Upper lobe of left lung (tissue), 4 donors: ENCODE measurements around the gene PKP1.

Experiments
- CTCF ChIP-seq, 6 experiments: fragments of 450-650 bp in 4 of 6; fragments of 200-600 bp in 2 of 6; sonication (generic) in 2 of 6; IDR thresholded peaks; one replicate each; pipeline ENCODE4 v1.5.1; 2016 to 2019; ENCODE audit warnings: antibody characterized with exemption in 6 of 6
- POLR2A ChIP-seq, 4 donors: fragments of 450-650 bp; IDR thresholded peaks; one replicate each; pipeline ENCODE4 v1.5.1; 2016 to 2017; ENCODE audit warnings: antibody characterized with exemption in 4 of 4, mild to moderate bottlenecking in 2 of 4

DNA sequence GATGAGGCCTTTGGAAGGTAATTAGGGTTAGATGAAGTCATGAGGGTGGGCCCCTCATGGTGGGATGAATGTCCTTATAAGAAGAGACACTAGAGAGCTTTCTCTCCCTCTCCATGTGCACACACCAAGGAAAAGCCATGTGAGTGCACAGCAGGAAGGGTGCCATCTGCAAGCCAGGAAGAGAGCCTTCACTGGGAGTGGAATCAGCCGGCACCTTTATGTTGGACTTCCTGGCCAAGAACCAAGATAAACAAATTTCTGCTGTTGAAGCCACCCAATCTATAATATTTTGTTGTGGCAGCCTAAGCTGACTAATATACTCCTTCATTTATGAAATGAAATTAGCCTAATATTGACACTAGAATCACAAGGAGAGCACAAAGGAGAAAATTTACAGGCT, 38.2 kb upstream of the PKP1 start:
- TF ChIP-seq CTCF (IDR thresholded peaks at IDR 0.05), result no peak
- TF ChIP-seq POLR2A (IDR thresholded peaks at IDR 0.05), result no peak
